SK-N-SH (cell line): Measurements from ENCODE around the gene KRT37. TPM values are rescaled to one million over a fixed set of nuclear protein-coding genes. Genes with fewer than 3 reads are reported as not detected.

Experiments
- CTCF ChIA-PET: fragments of 300-600, 350-600 bp; formaldehyde crosslinking; extraction: SDS; loops from one replicate; lab custom pipeline; 2021; lab: Yijun Ruan, JAX
- POLR2A ChIA-PET: fragments of 350-600 bp; sonication (Branson Sonifier 250); formaldehyde crosslinking; extraction: SDS; loops from one replicate; lab custom pipeline; 2020; ENCODE audit warnings: antibody characterized with exemption, inconsistent platforms; lab: Yijun Ruan, JAX
- DNase-seq: peaks from one replicate; pipeline ENCODE4 v3.0.0; 2012
- H2AFZ ChIP-seq: fragments of 200-600 bp; sonication (generic); 2 replicates; pipeline ENCODE4 v1.8.1; 2016; ENCODE audit warnings: antibody characterized with exemption, mild to moderate bottlenecking, low read depth
- H3F3A ChIP-seq: fragments of 200-600 bp; sonication (generic); replicated peaks from 2 replicates; pipeline ENCODE3; 2016; ENCODE audit warnings: antibody characterized with exemption, mild to moderate bottlenecking; ENCODE audit not compliant: insufficient read depth
- H3K27ac ChIP-seq, 2 experiments: fragments of 200-500 bp in 1 of 2; fragments of 200-600 bp in 1 of 2; sonication (Bioruptor generic) in 1 of 2; sonication (generic), shearing (Covaris generic) in 1 of 2; 2 replicates each; pipeline versions ENCODE4 v1.5.1 to v1.6.1; 2014 to 2016; ENCODE audit warnings: low read depth in 2 of 2, inconsistent platforms in 1 of 2, low read length in 1 of 2, mild to moderate bottlenecking in 1 of 2, mixed read lengths in 1 of 2
- H3K27me3 ChIP-seq: fragments of 200-600 bp; sonication (generic), shearing (Covaris generic); 2 replicates; pipeline ENCODE4 v1.6.1; 2016; ENCODE audit warnings: mixed run types; ENCODE audit not compliant: insufficient read depth
- H3K36me3 ChIP-seq, 2 experiments: fragments of 200-500 bp in 1 of 2; fragments of 200-600 bp in 1 of 2; sonication (Bioruptor generic) in 1 of 2; sonication (generic) in 1 of 2; replicated peaks in 1 of 2; 2 replicates each; pipeline versions ENCODE3 to v1.5.1; 2014 to 2016; ENCODE audit warnings: low read length in 1 of 2, mild to moderate bottlenecking in 1 of 2; ENCODE audit not compliant: insufficient read depth in 2 of 2, control insufficient read depth in 1 of 2
- H3K4me1 ChIP-seq, 2 experiments: fragments of 200-500 bp in 1 of 2; fragments of 200-600 bp in 1 of 2; sonication (Bioruptor generic) in 1 of 2; sonication (generic), shearing (Covaris generic) in 1 of 2; 2 replicates each; pipeline versions ENCODE4 v1.5.1 to v1.6.1; 2014 to 2016; ENCODE audit warnings: low read depth in 1 of 2, low read length in 1 of 2, mixed run types in 1 of 2; ENCODE audit not compliant: insufficient read depth in 2 of 2, control insufficient read depth in 1 of 2
- H3K4me2 ChIP-seq: fragments of 200-600 bp; sonication (generic), shearing (Covaris generic); 2 replicates; pipeline ENCODE4 v1.6.1; 2017; ENCODE audit warnings: mixed run types
- H3K4me3 ChIP-seq, 2 experiments: fragments of 200-500 bp in 1 of 2; fragments of 200-600 bp in 1 of 2; sonication (Bioruptor generic) in 1 of 2; sonication (generic), shearing (Covaris generic) in 1 of 2; 2 replicates each; pipeline versions ENCODE4 v1.5.1 to v1.8.1; 2014 to 2016; ENCODE audit warnings: low read depth in 2 of 2, inconsistent platforms in 1 of 2, low read length in 1 of 2, mild to moderate bottlenecking in 1 of 2, mixed read lengths in 1 of 2, moderate library complexity in 1 of 2
- H3K79me2 ChIP-seq: fragments of 200-600 bp; sonication (generic); 2 replicates; pipeline ENCODE4 v1.8.1; 2017; ENCODE audit warnings: mild to moderate bottlenecking; ENCODE audit not compliant: insufficient read depth
- H3K9ac ChIP-seq: fragments of 200-600 bp; sonication (generic); 2 replicates; pipeline ENCODE4 v1.6.1; 2017; ENCODE audit warnings: mixed run types
- H3K9me2 ChIP-seq: fragments of 200-600 bp; sonication (generic); 2 replicates; pipeline ENCODE4 v1.6.1; 2017; ENCODE audit warnings: mixed run types
- H3K9me3 ChIP-seq: fragments of 200-600 bp; sonication (generic); 2 replicates; pipeline ENCODE4 v1.6.1; 2017; ENCODE audit warnings: mixed run types, mild to moderate bottlenecking, moderate library complexity
- H4K20me1 ChIP-seq: fragments of 200-600 bp; sonication (generic); 2 replicates; pipeline ENCODE4 v1.6.1; 2017; ENCODE audit warnings: mild to moderate bottlenecking, mixed run types; ENCODE audit not compliant: insufficient read depth
- EP300 ChIP-seq, 2 experiments: IDR thresholded peaks; 2 replicates each; pipeline versions ENCODE4 v1.4.0 to v1.6.1; 2012; ENCODE audit warnings: borderline replicate concordance in 1 of 2, low read depth in 1 of 2, low read length in 1 of 2
- EZH2phosphoT487 ChIP-seq: fragments of 200-600 bp; sonication (generic); IDR thresholded peaks from 2 replicates; pipeline ENCODE4 v1.6.1; 2017; ENCODE audit warnings: low read depth, mixed run types, mild to moderate bottlenecking, antibody characterized with exemption, moderate library complexity, borderline replicate concordance
- FOSL2 ChIP-seq: IDR thresholded peaks from 2 replicates; pipeline ENCODE4 v1.4.0; 2012; ENCODE audit warnings: low read depth, mild to moderate bottlenecking, moderate library complexity, borderline replicate concordance
- FOXM1 ChIP-seq: IDR thresholded peaks from 2 replicates; pipeline ENCODE4 v1.4.0; 2012; ENCODE audit warnings: low read depth, mild to moderate bottlenecking
- GABPA ChIP-seq: IDR thresholded peaks from 2 replicates; pipeline ENCODE4 v1.4.0; 2012; ENCODE audit warnings: low read depth, mild to moderate bottlenecking
- GATA2 ChIP-seq: sonication (generic); formaldehyde crosslinking; IDR thresholded peaks from 2 replicates; pipeline ENCODE4 v1.5.0; 2020; ENCODE audit warnings: mild to moderate bottlenecking, missing genetic modification reagents
- MXI1 ChIP-seq: IDR thresholded peaks from 2 replicates; pipeline ENCODE4 v1.6.1; 2012; ENCODE audit warnings: mild to moderate bottlenecking, low read depth, low read length, improper control_type of control experiment
- NFIC ChIP-seq: IDR thresholded peaks from 2 replicates; pipeline ENCODE4 v1.4.0; 2012; ENCODE audit warnings: borderline replicate concordance
- POLR2AphosphoS5 ChIP-seq: IDR thresholded peaks from 2 replicates; pipeline ENCODE4 v1.6.1; 2012; ENCODE audit warnings: low read depth, low read length
- RAD21 ChIP-seq: IDR thresholded peaks from 2 replicates; pipeline ENCODE4 v1.6.1; 2012; ENCODE audit warnings: mild to moderate bottlenecking, low read length
- RCOR1 ChIP-seq: fragments of 150-350 bp; IDR thresholded peaks from 2 replicates; pipeline ENCODE4 v1.6.1; 2017; ENCODE audit warnings: antibody characterized with exemption, low read length
- RFX5 ChIP-seq: IDR thresholded peaks from 2 replicates; pipeline ENCODE4 v1.6.1; 2012; ENCODE audit warnings: mild to moderate bottlenecking, improper control_type of control experiment, low read length
- RXRA ChIP-seq: IDR thresholded peaks from 2 replicates; pipeline ENCODE4 v1.4.0; 2012; ENCODE audit warnings: low read depth, mild to moderate bottlenecking, borderline replicate concordance
- SMC3 ChIP-seq: IDR thresholded peaks from 2 replicates; pipeline ENCODE4 v1.6.1; 2012; ENCODE audit warnings: low read depth, low read length, improper control_type of control experiment
- TAF1 ChIP-seq: IDR thresholded peaks from 2 replicates; pipeline ENCODE4 v1.6.1; 2012; ENCODE audit warnings: low read depth, mild to moderate bottlenecking, low read length, moderate library complexity, borderline replicate concordance
- TEAD4 ChIP-seq: IDR thresholded peaks from 2 replicates; pipeline ENCODE4 v1.4.0; 2012; ENCODE audit warnings: mild to moderate bottlenecking, borderline replicate concordance; ENCODE audit not compliant: insufficient read depth
- WGBS: methylation state at CpG from one replicate; pipeline ENCODE4 v1.1.6; 2017; ENCODE audit warnings: low lambda C conversion rate; 5-methylcytosine and 5-hydroxymethylcytosine counted together
- polyA plus RNA-seq, 3 experiments: library from polyadenylated mRNA; depleted of rRNA; stranded (reverse); fragments of >200 nt; gene quantifications; 2 replicates each; pipeline ENCODE4 v1.2.3, GENCODE V29; 2012
- TF ChIP-seq, protein P1 (sequence below): fragments of 150-350 bp; IDR thresholded peaks from 2 replicates; pipeline ENCODE4 v1.6.1; 2017; ENCODE audit warnings: antibody characterized with exemption, low read length, low read depth, borderline replicate concordance
- TF ChIP-seq, protein P2 (sequence below): fragments of 150-350 bp; IDR thresholded peaks from 2 replicates; pipeline ENCODE4 v1.6.1; 2016; ENCODE audit warnings: mild to moderate bottlenecking, low read depth, low read length
- TF ChIP-seq, protein P3 (sequence below): IDR thresholded peaks from 2 replicates; pipeline ENCODE4 v1.4.0; 2012; ENCODE audit warnings: low read depth, borderline replicate concordance

The KRT37 gene
- polyA plus RNA-seq, 1 of the 3 experiments (the other 2 are of a cell fraction) = not detected

DNA sequence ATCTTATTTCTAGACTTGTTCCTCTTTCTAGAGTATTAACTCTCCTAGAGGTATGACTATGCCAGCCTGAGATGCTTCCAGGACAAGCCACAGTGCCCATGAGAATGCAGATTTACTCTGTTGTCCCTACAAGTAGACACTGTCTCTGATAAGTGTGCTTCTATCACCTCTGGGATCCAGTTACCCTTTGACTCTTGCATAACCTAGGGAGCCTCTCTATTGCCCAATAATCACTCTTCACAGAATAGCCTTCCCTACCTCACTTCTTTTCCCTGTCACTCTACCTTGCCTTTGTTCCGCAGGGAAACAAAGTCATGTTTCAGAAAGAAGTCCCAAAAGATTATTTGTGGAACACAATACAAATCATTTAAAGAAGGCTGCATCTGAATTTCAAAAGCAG is 40.7 kb downstream of the KRT37 start:
- H3K9me3 ChIP-seq = no peaks in the 10 kb centered on the region
- no peaks in the 10 kb centered on the region for H3K27me3 ChIP-seq
- no peak for DNase-seq
- no peaks in the 10 kb centered on the region for H3F3A ChIP-seq
- H2AFZ ChIP-seq = no peak overlapping the region
- no peaks in the 10 kb centered on the region for H3K4me1 ChIP-seq
- H3K4me3 ChIP-seq = no peak overlapping the region
- POLR2A ChIA-PET = no interaction called here
- H3K4me2 ChIP-seq = no peak overlapping the region
- no peaks in the 10 kb centered on the region for H4K20me1 ChIP-seq
- no peak overlapping the region for H3K9ac ChIP-seq
- WGBS = 93% methylated on average over 1 of the region's 1 CpG
- CTCF ChIA-PET = no interaction called here
- TF ChIP-seq RAD21 = no peak
- no peak for TF ChIP-seq FOSL2
- no peak for TF ChIP-seq EP300 (IDR thresholded peaks at IDR 0.05; ENCODE audit: borderline replicate concordance in 1 of 2, low read depth in 1 of 2, low read length in 1 of 2)
- TF ChIP-seq POLR2AphosphoS5 = no peak
- TF ChIP-seq MXI1 = no peak
- TF ChIP-seq, protein P1, sequence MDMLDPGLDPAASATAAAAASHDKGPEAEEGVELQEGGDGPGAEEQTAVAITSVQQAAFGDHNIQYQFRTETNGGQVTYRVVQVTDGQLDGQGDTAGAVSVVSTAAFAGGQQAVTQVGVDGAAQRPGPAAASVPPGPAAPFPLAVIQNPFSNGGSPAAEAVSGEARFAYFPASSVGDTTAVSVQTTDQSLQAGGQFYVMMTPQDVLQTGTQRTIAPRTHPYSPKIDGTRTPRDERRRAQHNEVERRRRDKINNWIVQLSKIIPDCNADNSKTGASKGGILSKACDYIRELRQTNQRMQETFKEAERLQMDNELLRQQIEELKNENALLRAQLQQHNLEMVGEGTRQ = no peak
- no peak for TF ChIP-seq FOXM1
- H3K36me3 ChIP-seq = no peaks in the 10 kb centered on the region
- no peak overlapping the region for H3K27ac ChIP-seq
- H3K9me2 ChIP-seq = no peaks in the 10 kb centered on the region
- H3K79me2 ChIP-seq = no peaks in the 10 kb centered on the region

DNA sequence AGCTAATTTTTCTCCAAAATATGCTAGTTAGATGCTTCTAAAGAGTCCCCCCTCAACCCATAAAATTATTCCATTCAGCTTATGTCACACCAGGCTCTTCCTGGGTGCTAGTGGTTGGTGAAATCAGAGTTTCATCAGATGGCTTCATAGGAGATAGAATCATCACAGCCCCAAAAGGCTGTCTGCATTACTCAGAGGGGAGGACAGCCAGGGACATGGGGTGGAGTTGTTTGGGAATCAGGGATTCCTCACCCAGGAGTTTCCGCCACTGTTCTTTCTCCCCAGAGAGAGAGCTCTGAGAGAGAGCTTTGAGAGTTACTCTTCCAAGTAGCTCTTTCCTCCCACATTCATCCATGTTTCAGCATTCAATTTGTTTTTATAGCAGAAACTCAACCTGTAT is 42.0 kb downstream of the KRT37 start:
- POLR2A ChIA-PET = no interaction called here
- no peak overlapping the region for H3K4me2 ChIP-seq
- no peak for DNase-seq
- TF ChIP-seq RCOR1 (no peak), GATA2 (CRISPR knock-in tag) (no peak), TAF1 (no peak), RXRA (no peak), EP300 (IDR thresholded peaks at IDR 0.05; ENCODE audit: borderline replicate concordance in 1 of 2, low read depth in 1 of 2, low read length in 1 of 2) (no peak), EZH2phosphoT487 (no peak), POLR2AphosphoS5 (no peak), SMC3 (no peak), RFX5 (no peak), FOXM1 (no peak), MXI1 (no peak), NFIC (no peak), GABPA (no peak), TEAD4 (no peak)
- TF ChIP-seq, protein P2, sequence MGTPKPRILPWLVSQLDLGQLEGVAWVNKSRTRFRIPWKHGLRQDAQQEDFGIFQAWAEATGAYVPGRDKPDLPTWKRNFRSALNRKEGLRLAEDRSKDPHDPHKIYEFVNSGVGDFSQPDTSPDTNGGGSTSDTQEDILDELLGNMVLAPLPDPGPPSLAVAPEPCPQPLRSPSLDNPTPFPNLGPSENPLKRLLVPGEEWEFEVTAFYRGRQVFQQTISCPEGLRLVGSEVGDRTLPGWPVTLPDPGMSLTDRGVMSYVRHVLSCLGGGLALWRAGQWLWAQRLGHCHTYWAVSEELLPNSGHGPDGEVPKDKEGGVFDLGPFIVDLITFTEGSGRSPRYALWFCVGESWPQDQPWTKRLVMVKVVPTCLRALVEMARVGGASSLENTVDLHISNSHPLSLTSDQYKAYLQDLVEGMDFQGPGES = no peak
- TF ChIP-seq, protein P3, sequence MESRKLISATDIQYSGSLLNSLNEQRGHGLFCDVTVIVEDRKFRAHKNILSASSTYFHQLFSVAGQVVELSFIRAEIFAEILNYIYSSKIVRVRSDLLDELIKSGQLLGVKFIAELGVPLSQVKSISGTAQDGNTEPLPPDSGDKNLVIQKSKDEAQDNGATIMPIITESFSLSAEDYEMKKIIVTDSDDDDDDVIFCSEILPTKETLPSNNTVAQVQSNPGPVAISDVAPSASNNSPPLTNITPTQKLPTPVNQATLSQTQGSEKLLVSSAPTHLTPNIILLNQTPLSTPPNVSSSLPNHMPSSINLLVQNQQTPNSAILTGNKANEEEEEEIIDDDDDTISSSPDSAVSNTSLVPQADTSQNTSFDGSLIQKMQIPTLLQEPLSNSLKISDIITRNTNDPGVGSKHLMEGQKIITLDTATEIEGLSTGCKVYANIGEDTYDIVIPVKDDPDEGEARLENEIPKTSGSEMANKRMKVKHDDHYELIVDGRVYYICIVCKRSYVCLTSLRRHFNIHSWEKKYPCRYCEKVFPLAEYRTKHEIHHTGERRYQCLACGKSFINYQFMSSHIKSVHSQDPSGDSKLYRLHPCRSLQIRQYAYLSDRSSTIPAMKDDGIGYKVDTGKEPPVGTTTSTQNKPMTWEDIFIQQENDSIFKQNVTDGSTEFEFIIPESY = no peak
- TF ChIP-seq, protein P1 = no peak

More for the DNA sequence above, 42.0 kb downstream of the KRT37 start:
- Histone ChIP-seq H3K9me3 (no peaks in the 10 kb centered on the region), H3K4me1 (peaks cover 0 to 6% of the 10 kb centered on the region in 2 experiments; a peak in 1 of 4 replicates), H3K4me3 (no peak overlapping the region), H3K27me3 (no peaks in the 10 kb centered on the region), H3K9me2 (no peaks in the 10 kb centered on the region), H3K9ac (no peak overlapping the region), H2AFZ (no peak overlapping the region), H3K36me3 (no peaks in the 10 kb centered on the region), H3K79me2 (no peaks in the 10 kb centered on the region), H3K27ac (no peak overlapping the region), H4K20me1 (no peaks in the 10 kb centered on the region), H3F3A (no peaks in the 10 kb centered on the region)
- CTCF ChIA-PET = interaction anchor here (0.7 to 0.9 kb wide), 2 partner anchors 167 to 266 kb away, joined by 3 to 4 read pairs; no protein-coding TSS in a partner anchor
- 93% methylated on average over 1 of the region's 1 CpG for WGBS
